ENCODE results near the gene CROCC. TPM values are rescaled to one million over a fixed set of nuclear protein-coding genes. Genes with fewer than 3 reads are reported as not detected.

Gene CROCC
- polyA plus RNA-seq, 1 donor (not counting 4 experiments of a cell fraction or from before 2014, with no cell fraction given), result 8.2 TPM

- DNase-seq (ENCODE audit: low read depth, low spot score), result no peak
- Histone ChIP-seq H3K27ac (ENCODE audit: control insufficient read depth, insufficient read depth, low read length) (no peak overlapping the region), H3K4me3 (ENCODE audit: control insufficient read depth in 2 of 3, extremely low read depth in 1 of 3, insufficient read depth in 2 of 3, low read depth in 1 of 3, low read length in 3 of 3) (no peak overlapping the region), H3K9me1 (ENCODE audit: control insufficient read depth, extremely low read depth, insufficient read depth, low read length) (no peaks in the 10 kb centered on the region), H3K4me2 (ENCODE audit: control insufficient read depth, extremely low read depth, insufficient read depth, low read depth, low read length) (no peak overlapping the region), H3K9ac (ENCODE audit: control insufficient read depth, extremely low read depth, insufficient read depth, low read length) (no peak overlapping the region), H4K20me1 (ENCODE audit: control insufficient read depth, extremely low read depth, insufficient read depth, low read length) (no peaks in the 10 kb centered on the region), H3K79me2 (ENCODE audit: control insufficient read depth, insufficient read depth, low read length) (no peaks in the 10 kb centered on the region), H3K27me3 (ENCODE audit: control insufficient read depth, extremely low read depth, insufficient read depth, low read length) (no peaks in the 10 kb centered on the region), H2AFZ (ENCODE audit: control insufficient read depth, low read length) (no peak overlapping the region), H3K36me3 (ENCODE audit: control insufficient read depth in 2 of 2, extremely low read depth in 1 of 2, insufficient read depth in 2 of 2, low read length in 2 of 2) (peaks cover 19 to 23% of the 10 kb centered on the region in 2 experiments), H3K9me3 (ENCODE audit: control insufficient read depth, low read depth, low read length) (no peaks in the 10 kb centered on the region), H3K4me1 (ENCODE audit: control insufficient read depth, extremely low read depth, insufficient read depth, low read length) (peaks cover 12% of the 10 kb centered on the region)
- no peak for FAIRE-seq
- dilution Hi-C loops (cut with MboI; ENCODE audit: extremely low pct_ligation_motif_present, low sequenced_read_pairs), result no loop called here
- TF ChIP-seq CTCF (optimal IDR thresholded peaks at IDR 0.05 in 1 of 3, IDR thresholded peaks at IDR 0.05 in 1 of 3, conservative IDR thresholded peaks at IDR 0.05 in 1 of 3; ENCODE audit: extremely low read depth in 1 of 3, insufficient read depth in 2 of 3, low read length in 3 of 3) (no peak), EZH2 (IDR thresholded peaks at IDR 0.05; ENCODE audit: low read length) (no peak)
Measured at GRCh38 chr1:16988210-16988609, 66.5 kb downstream of the CROCC start.

GRCh38 chr1:16989676-16990391 is 68.1 kb downstream of the CROCC start:
- Histone ChIP-seq H3K9me1 (ENCODE audit: control insufficient read depth, extremely low read depth, insufficient read depth, low read length) (no peaks in the 10 kb centered on the region), H3K9me3 (ENCODE audit: control insufficient read depth, low read depth, low read length) (no peaks in the 10 kb centered on the region), H3K79me2 (ENCODE audit: control insufficient read depth, insufficient read depth, low read length) (no peaks in the 10 kb centered on the region), H3K9ac (ENCODE audit: control insufficient read depth, extremely low read depth, insufficient read depth, low read length) (no peak overlapping the region), H3K4me2 (ENCODE audit: control insufficient read depth, extremely low read depth, insufficient read depth, low read depth, low read length) (no peak overlapping the region), H3K4me1 (ENCODE audit: control insufficient read depth, extremely low read depth, insufficient read depth, low read length) (peaks cover 5% of the 10 kb centered on the region), H3K4me3 (ENCODE audit: control insufficient read depth in 2 of 3, extremely low read depth in 1 of 3, insufficient read depth in 2 of 3, low read depth in 1 of 3, low read length in 3 of 3) (no peak overlapping the region), H3K36me3 (ENCODE audit: control insufficient read depth in 2 of 2, extremely low read depth in 1 of 2, insufficient read depth in 2 of 2, low read length in 2 of 2) (peaks cover 21 to 23% of the 10 kb centered on the region in 2 experiments), H2AFZ (ENCODE audit: control insufficient read depth, low read length) (no peak overlapping the region), H3K27ac (ENCODE audit: control insufficient read depth, insufficient read depth, low read length) (no peak overlapping the region), H3K27me3 (ENCODE audit: control insufficient read depth, extremely low read depth, insufficient read depth, low read length) (no peaks in the 10 kb centered on the region), H4K20me1 (ENCODE audit: control insufficient read depth, extremely low read depth, insufficient read depth, low read length) (no peaks in the 10 kb centered on the region)
- no peak for DNase-seq (ENCODE audit: low read depth, low spot score)
- dilution Hi-C loops (cut with MboI; ENCODE audit: extremely low pct_ligation_motif_present, low sequenced_read_pairs), result no loop called here
- no peak for FAIRE-seq
- no peak for TF ChIP-seq CTCF (optimal IDR thresholded peaks at IDR 0.05 in 1 of 3, IDR thresholded peaks at IDR 0.05 in 1 of 3, conservative IDR thresholded peaks at IDR 0.05 in 1 of 3; ENCODE audit: extremely low read depth in 1 of 3, insufficient read depth in 2 of 3, low read length in 3 of 3)
- no peak for TF ChIP-seq EZH2 (IDR thresholded peaks at IDR 0.05; ENCODE audit: low read length)
